Hepatocyte (in vitro differentiated cells): ENCODE data around the gene SPZ1.

Experiments
- EZH2phosphoT487 ChIP-seq: fragments of 200-600 bp; sonication (generic); IDR thresholded peaks from one replicate; pipeline ENCODE4 v1.6.1; 2018; ENCODE audit warnings: antibody characterized with exemption, mild to moderate bottlenecking, low read depth, moderate library complexity; ENCODE audit not compliant: unreplicated experiment, severe bottlenecking
- TF ChIP-seq, protein P1 (sequence below): fragments of 200-600 bp; sonication (generic); IDR thresholded peaks from 2 replicates; pipeline ENCODE4 v1.5.1; 2016; ENCODE audit warnings: antibody characterized with exemption, mild to moderate bottlenecking; ENCODE audit not compliant: poor library complexity

DNA sequence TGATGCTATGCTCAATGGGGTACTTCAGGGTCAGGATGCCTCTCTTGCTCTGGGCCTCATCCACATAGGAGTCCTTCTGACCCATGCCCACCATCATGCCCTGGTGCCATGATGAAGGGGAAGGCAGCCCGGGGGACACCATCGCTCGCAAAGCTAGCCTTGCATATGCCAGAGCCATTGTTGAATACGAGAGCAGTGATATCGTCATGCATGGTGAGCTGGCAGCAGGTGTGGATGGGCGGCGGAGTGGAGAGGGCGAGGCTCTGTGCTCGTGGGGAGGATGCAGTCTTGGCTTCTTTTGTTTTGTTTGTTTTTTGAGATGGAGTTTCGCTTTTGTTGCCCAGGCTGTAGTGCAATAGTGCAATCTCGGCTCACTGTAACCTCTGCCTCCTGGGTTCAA lies 17.2 kb upstream of the SPZ1 start:
- TF ChIP-seq, protein P1, sequence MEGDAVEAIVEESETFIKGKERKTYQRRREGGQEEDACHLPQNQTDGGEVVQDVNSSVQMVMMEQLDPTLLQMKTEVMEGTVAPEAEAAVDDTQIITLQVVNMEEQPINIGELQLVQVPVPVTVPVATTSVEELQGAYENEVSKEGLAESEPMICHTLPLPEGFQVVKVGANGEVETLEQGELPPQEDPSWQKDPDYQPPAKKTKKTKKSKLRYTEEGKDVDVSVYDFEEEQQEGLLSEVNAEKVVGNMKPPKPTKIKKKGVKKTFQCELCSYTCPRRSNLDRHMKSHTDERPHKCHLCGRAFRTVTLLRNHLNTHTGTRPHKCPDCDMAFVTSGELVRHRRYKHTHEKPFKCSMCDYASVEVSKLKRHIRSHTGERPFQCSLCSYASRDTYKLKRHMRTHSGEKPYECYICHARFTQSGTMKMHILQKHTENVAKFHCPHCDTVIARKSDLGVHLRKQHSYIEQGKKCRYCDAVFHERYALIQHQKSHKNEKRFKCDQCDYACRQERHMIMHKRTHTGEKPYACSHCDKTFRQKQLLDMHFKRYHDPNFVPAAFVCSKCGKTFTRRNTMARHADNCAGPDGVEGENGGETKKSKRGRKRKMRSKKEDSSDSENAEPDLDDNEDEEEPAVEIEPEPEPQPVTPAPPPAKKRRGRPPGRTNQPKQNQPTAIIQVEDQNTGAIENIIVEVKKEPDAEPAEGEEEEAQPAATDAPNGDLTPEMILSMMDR: no peak
- no peak for TF ChIP-seq EZH2phosphoT487
